ENCODE results near the gene CRY2.
"Not testable (repeated sequence)": the region's sequence is repeated elsewhere in the genome, so short reads cannot be mapped to it uniquely, and the experiment has no call there.

Gene CRY2

DNA sequence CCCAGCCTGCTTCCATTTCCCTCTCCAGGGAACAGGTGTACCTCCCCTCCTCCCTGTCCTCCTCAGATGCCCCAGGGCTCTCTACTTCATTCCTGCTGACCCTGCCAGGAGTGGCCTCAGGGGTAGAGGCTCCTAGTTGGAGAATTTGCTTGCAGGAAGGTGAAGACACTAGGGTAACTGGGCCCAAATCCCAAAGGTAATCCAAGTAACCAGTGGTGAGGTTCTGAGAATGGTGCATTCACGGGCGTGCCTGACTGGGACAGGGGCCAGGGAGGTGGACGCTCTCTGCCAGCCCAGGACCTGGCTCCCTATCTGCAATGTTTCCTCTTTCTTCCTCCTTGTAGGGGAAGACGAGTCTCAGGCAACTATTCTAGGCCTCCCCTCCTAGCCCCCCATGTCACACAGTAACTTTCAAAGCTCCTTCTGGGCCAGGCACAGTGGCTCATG lies 39.5 kb upstream of the CRY2 start:
- H3K36me3 Mint-ChIP-seq (ENCODE audit: low read depth), result peaks cover 29% of the 10 kb centered on the region
- no peak overlapping the region for H3K4me3 Mint-ChIP-seq
- H3K27ac Mint-ChIP-seq, result no peak overlapping the region
- H3K27me3 Mint-ChIP-seq (ENCODE audit: low read depth), result no peaks in the 10 kb centered on the region
- no peaks in the 10 kb centered on the region for H3K9me3 Mint-ChIP-seq
- H3K4me1 Mint-ChIP-seq (ENCODE audit: low read depth), result peaks cover 32% of the 10 kb centered on the region

DNA sequence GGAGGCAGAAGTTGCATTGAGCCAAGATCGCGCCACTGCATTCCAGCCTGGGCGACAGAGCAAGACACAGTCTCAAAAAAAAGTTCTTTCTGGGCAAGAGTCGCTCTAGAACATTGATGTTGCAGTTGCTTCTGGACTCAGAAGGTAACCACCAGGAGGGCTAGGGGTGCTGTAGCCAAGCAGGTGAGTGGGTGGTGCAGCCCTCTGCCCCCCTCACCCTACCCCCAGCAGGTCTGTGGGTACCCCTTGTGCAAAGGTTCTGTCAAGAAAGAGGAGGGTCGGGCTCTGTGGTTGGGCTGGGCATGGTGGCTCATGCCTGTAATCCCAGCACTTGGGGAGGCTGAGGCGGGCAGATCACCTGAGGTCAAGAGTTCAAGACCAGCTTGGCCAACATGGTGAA lies 38.8 kb upstream of the CRY2 start:
- not testable (repeated sequence) for H3K9me3 Mint-ChIP-seq; H3K27me3 Mint-ChIP-seq (ENCODE audit: low read depth); H3K27ac Mint-ChIP-seq; H3K4me3 Mint-ChIP-seq
- H3K36me3 Mint-ChIP-seq (ENCODE audit: low read depth), result peaks cover 29% of the 10 kb centered on the region
- H3K4me1 Mint-ChIP-seq (ENCODE audit: low read depth), result peaks cover 32% of the 10 kb centered on the region

- H3K4me1 Mint-ChIP-seq (ENCODE audit: low read depth), result peaks cover 32% of the 10 kb centered on the region
- H3K9me3 Mint-ChIP-seq, result no peaks in the 10 kb centered on the region
- H3K27ac Mint-ChIP-seq, result peak overlapping the region; percentile 63
- peaks cover 29% of the 10 kb centered on the region for H3K36me3 Mint-ChIP-seq (ENCODE audit: low read depth)
- no peaks in the 10 kb centered on the region for H3K27me3 Mint-ChIP-seq (ENCODE audit: low read depth)
- H3K4me3 Mint-ChIP-seq, result no peak overlapping the region
Observed at GRCh38 chr11:45809456-45810395, 37.5 kb upstream of the CRY2 start.

- Mint-ChIP-seq H3K36me3 (ENCODE audit: low read depth) (peaks cover 29% of the 10 kb centered on the region), H3K4me1 (ENCODE audit: low read depth) (peaks cover 29% of the 10 kb centered on the region)
Observed at GRCh38 chr11:45810431-45811108, 36.7 kb upstream of the CRY2 start.

GRCh38 chr11:45811109-45811435 lies 36.2 kb upstream of the CRY2 start:
- Mint-ChIP-seq H3K4me3 (no peak overlapping the region), H3K27ac (no peak overlapping the region), H3K4me1 (ENCODE audit: low read depth) (peaks cover 26% of the 10 kb centered on the region), H3K36me3 (ENCODE audit: low read depth) (peaks cover 28% of the 10 kb centered on the region), H3K27me3 (ENCODE audit: low read depth) (no peaks in the 10 kb centered on the region), H3K9me3 (no peaks in the 10 kb centered on the region)

More at GRCh38 chr11:45810431-45811108, 36.7 kb upstream of the CRY2 start:
- Mint-ChIP-seq H3K9me3 (no peaks in the 10 kb centered on the region), H3K27ac (peak overlapping the region; percentile 20), H3K27me3 (ENCODE audit: low read depth) (no peaks in the 10 kb centered on the region), H3K4me3 (no peak overlapping the region)

DNA sequence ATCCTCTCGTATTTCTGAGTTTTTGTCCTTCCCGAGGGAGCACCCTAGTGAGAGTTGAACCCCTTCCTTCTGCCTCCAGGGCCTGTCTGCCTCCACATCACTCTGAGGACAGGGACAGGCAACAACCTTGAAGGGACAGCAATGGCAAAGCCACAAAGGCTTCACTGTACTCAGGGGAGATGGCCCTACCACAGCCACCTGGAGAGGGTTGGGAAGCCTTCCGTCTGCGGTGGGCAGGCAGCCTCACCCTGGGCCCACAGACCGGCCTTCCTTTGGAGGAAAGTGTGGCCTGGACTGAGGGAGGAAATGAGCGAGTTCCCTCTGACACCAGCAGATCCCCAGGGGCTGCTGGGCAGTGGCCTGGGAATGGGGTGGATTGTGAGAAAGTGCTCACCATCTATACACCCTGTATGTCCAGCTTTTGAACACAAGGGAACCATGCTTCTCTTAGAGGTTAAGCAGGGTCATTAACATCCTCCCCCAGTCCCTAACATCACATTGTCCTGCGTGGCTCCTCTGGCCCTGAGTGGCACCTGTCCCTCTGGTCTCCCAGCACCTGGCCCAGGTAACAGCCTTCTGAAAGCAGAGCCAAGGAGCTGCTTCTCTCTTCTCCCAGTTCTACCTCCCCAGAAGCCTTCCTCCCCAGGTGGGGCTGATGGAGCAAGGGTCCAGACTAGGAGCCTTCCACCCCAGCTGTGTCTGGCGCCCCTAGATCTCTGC lies 35.5 kb upstream of the CRY2 start:
- Mint-ChIP-seq H3K27me3 (ENCODE audit: low read depth) (no peaks in the 10 kb centered on the region), H3K9me3 (no peaks in the 10 kb centered on the region), H3K4me3 (no peak overlapping the region), H3K27ac (no peak overlapping the region), H3K36me3 (ENCODE audit: low read depth) (peaks cover 24% of the 10 kb centered on the region), H3K4me1 (ENCODE audit: low read depth) (peaks cover 19% of the 10 kb centered on the region)

DNA sequence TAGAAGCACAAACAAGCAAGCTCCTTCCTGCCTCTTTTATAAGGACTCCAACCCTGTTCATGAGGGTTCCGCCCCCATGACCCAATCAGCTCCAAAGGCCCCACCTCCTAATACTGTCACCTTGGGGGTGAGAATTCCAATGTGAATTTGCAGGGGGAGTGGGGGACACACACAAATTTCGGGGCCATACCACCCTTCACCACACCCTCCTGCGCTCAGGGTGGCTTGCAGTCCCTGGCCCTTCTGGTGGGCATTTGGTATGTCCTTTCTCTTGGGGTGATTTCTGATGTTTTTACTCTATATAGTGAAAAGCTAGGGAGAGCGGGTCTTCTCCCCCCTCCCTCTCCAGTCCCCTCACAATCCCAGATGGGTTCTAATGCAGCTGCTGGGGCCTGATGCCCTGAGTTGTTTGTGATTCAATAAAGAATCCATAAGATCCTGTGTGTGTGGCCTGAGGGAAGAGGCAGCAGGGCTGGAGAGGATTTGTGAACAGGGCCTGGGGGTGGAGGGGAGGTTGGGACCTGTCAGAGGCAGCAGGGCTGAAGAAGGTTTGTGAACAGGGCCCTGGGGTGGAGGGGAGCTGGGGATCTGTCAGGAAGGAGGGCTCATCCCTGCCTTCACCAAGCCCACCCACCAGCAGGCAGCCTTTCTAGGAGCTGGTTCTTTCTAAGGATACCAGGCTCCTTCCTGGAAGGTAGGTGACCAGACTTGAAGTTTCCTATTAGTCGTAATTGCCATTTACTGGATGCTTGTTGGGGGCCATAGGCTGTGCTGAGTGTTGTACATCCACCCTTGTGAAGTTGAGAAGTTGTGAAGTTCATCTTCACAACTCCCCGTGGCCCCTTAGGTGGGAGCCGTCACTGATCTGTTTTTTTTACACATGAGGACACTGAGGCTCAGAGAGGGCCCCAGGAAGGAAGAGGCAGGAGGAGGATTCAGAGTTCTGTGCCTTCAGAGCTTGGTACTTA lies 34.4 kb upstream of the CRY2 start:
- no peaks in the 10 kb centered on the region for H3K27me3 Mint-ChIP-seq (ENCODE audit: low read depth)
- H3K9me3 Mint-ChIP-seq, result no peaks in the 10 kb centered on the region
- H3K4me3 Mint-ChIP-seq, result no peak overlapping the region
- peaks cover 16% of the 10 kb centered on the region for H3K4me1 Mint-ChIP-seq (ENCODE audit: low read depth)
- H3K36me3 Mint-ChIP-seq (ENCODE audit: low read depth), result peaks cover 22% of the 10 kb centered on the region
- H3K27ac Mint-ChIP-seq, result no peak overlapping the region

DNA sequence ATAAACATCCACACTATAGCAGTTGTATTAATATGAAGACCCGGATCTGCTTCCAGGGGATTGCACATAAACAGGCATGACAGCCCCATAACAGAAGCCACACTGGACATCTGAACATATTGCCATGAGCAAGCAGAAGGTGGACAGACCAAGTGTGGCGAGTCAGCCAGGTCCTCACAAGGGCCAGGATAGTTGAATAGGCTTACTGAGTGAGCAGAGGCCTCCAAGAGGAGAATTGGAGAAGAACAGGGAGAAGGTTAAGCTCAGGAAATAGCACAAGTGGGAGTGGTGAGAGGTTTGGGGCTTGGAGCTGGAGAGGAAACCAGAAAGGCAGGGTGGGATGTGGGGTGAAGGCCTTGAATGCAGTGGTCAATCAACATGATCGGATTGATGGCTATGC lies 31.5 kb upstream of the CRY2 start:
- H3K36me3 Mint-ChIP-seq (ENCODE audit: low read depth), result peaks cover 4% of the 10 kb centered on the region
- H3K27me3 Mint-ChIP-seq (ENCODE audit: low read depth), result no peaks in the 10 kb centered on the region
- no peaks in the 10 kb centered on the region for H3K9me3 Mint-ChIP-seq
- H3K27ac Mint-ChIP-seq, result no peak overlapping the region
- H3K4me1 Mint-ChIP-seq (ENCODE audit: low read depth), result no peaks in the 10 kb centered on the region
- no peak overlapping the region for H3K4me3 Mint-ChIP-seq

GRCh38 chr11:45816614-45817013 lies 30.7 kb upstream of the CRY2 start:
- Mint-ChIP-seq H3K36me3 (ENCODE audit: low read depth) (no peaks in the 10 kb centered on the region), H3K27me3 (ENCODE audit: low read depth) (no peaks in the 10 kb centered on the region), H3K4me3 (no peak overlapping the region), H3K9me3 (no peaks in the 10 kb centered on the region), H3K27ac (no peak overlapping the region), H3K4me1 (ENCODE audit: low read depth) (no peaks in the 10 kb centered on the region)

GRCh38 chr11:45817191-45817590 lies 30.1 kb upstream of the CRY2 start:
- Mint-ChIP-seq H3K4me1 (ENCODE audit: low read depth) (no peaks in the 10 kb centered on the region), H3K36me3 (ENCODE audit: low read depth) (no peaks in the 10 kb centered on the region), H3K9me3 (no peaks in the 10 kb centered on the region), H3K4me3 (no peak overlapping the region), H3K27me3 (ENCODE audit: low read depth) (no peaks in the 10 kb centered on the region), H3K27ac (no peak overlapping the region)

GRCh38 chr11:45818961-45819605 lies 28.2 kb upstream of the CRY2 start:
- Mint-ChIP-seq H3K36me3 (ENCODE audit: low read depth) (no peaks in the 10 kb centered on the region), H3K4me3 (no peak overlapping the region), H3K27ac (no peak overlapping the region), H3K9me3 (no peaks in the 10 kb centered on the region), H3K4me1 (ENCODE audit: low read depth) (no peaks in the 10 kb centered on the region), H3K27me3 (ENCODE audit: low read depth) (peaks cover 6% of the 10 kb centered on the region)

DNA sequence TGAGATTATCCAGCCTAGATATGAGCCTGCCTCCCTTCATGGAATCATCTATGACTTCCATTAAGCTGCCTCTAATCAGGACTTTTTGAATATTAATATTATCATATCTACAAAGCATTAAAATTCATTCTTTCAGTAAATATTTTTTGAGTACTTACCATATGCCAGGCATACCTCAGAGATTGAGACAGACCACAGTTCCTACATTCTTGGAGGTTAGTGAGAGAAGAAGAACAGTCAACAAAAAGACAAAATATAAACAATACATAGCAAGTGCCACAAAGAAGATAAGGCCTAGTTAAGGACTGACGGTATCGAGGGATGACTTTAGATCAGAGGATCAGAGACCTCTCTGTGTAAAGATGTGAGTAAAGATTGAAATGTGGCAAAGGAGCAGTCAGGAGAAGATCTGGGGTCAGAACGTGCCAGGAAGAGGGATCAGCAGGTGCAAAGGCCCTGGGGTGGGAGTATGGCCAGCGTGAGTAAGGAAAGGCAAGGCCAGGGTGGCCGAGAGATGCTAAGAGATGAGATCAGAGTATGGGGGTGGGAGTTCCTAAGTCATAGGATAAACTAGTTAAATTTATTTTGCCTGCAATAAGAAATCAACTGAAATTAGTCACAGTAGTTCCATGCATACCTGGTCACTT lies 26.9 kb upstream of the CRY2 start:
- Mint-ChIP-seq H3K36me3 (ENCODE audit: low read depth) (no peaks in the 10 kb centered on the region), H3K27ac (no peak overlapping the region)

DNA sequence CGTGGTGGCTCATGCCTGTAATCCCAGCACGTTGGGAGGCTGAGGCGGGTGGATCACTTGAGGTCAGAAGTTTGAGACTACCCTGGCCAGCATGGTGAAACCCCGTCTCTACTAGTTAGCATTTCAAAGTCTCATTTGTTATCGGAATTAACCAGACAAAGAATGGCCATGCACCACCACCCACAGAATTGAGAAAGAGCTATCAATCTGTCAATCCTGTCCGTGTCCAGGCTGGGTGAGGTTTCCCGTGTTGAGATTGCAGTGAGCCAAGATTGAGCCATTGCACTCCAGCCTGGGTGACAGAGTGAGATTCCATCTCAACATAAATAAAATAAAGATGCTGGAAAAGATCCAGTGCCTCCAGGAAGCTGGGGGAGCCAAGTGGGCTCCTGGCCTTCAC lies 20.8 kb upstream of the CRY2 start:
- H3K36me3 Mint-ChIP-seq (ENCODE audit: low read depth); H3K9me3 Mint-ChIP-seq; H3K27ac Mint-ChIP-seq; H3K4me3 Mint-ChIP-seq; H3K4me1 Mint-ChIP-seq (ENCODE audit: low read depth): not testable (repeated sequence)
- peaks cover 42% of the 10 kb centered on the region for H3K27me3 Mint-ChIP-seq (ENCODE audit: low read depth)

More for the DNA sequence above, 26.9 kb upstream of the CRY2 start:
- Mint-ChIP-seq H3K9me3 (no peaks in the 10 kb centered on the region), H3K4me3 (no peak overlapping the region), H3K27me3 (ENCODE audit: low read depth) (peaks cover 11% of the 10 kb centered on the region), H3K4me1 (ENCODE audit: low read depth) (no peaks in the 10 kb centered on the region)

Measured in T-helper 1 cell treated with Interleukin-12 subunit alpha and Interleukin-12 subunit beta and Interleukin-4 antibody, amounts not matched to agents 30 μg/mL and 1 μg/mL, for 36 hours (primary cell).